Gastroesophageal sphincter (tissue), 3 donors: ENCODE measurements around the gene TIGD2.

Experiments used
- CTCF ChIP-seq, 4 experiments: fragments of 200-600 bp in 2 of 4; fragments of 450-650 bp in 2 of 4; sonication (generic) in 1 of 4; IDR thresholded peaks; one replicate each; pipeline ENCODE4 v1.5.1; 2017 to 2019; ENCODE audit warnings: antibody characterized with exemption in 4 of 4, mild to moderate bottlenecking in 2 of 4, moderate library complexity in 2 of 4
- EP300 ChIP-seq: sonication (generic); formaldehyde crosslinking; IDR thresholded peaks from one replicate; pipeline ENCODE4 v1.6.1; 2017; ENCODE audit warnings: antibody characterized with exemption, mild to moderate bottlenecking
- POLR2A ChIP-seq, 2 donors: fragments of 450-650 bp; IDR thresholded peaks; one replicate each; pipeline ENCODE4 v1.6.1; 2017; ENCODE audit warnings: antibody characterized with exemption in 2 of 2, mild to moderate bottlenecking in 2 of 2, moderate library complexity in 1 of 2
- POLR2AphosphoS5 ChIP-seq: sonication (generic); formaldehyde crosslinking; IDR thresholded peaks from one replicate; pipeline ENCODE4 v1.6.1; 2017; ENCODE audit warnings: antibody characterized with exemption

DNA sequence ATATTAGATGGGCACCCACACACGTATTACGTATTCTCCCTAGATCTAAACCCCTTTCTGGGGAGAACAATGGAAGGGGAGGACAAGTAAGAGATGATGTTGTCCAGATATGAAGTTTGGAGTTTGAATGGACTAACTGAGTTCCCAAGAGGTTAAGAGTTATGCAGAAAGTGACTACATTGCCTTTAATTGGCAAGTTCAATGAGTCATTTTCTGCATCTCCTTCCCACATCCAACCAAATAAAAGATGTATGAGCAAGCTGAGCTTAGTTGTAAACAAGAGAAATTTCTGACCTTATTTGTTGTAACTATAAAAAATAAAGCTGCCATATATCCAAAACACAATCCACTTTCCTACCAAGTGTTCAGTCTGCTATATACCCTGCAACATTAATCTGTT lies 50.5 kb downstream of the TIGD2 start:
- TF ChIP-seq CTCF (IDR thresholded peaks at IDR 0.05) (no peak), POLR2A (IDR thresholded peaks at IDR 0.05) (no peak), POLR2AphosphoS5 (no peak), EP300 (no peak)
